Hair follicular keratinocyte (primary cell): ENCODE data around the gene ZNF417. TPM values are rescaled to one million over a fixed set of nuclear protein-coding genes. Genes with fewer than 3 reads are reported as not detected.

Experiments
- total RNA-seq: library from RNA; depleted of rRNA; stranded (reverse); fragments of >200 nt; gene quantifications from 2 replicates; pipeline ENCODE4 v1.2.3, GENCODE V29; 2015

ZNF417 gene
- 3.7 and 4.4 TPM in 2 replicates for total RNA-seq

DNA sequence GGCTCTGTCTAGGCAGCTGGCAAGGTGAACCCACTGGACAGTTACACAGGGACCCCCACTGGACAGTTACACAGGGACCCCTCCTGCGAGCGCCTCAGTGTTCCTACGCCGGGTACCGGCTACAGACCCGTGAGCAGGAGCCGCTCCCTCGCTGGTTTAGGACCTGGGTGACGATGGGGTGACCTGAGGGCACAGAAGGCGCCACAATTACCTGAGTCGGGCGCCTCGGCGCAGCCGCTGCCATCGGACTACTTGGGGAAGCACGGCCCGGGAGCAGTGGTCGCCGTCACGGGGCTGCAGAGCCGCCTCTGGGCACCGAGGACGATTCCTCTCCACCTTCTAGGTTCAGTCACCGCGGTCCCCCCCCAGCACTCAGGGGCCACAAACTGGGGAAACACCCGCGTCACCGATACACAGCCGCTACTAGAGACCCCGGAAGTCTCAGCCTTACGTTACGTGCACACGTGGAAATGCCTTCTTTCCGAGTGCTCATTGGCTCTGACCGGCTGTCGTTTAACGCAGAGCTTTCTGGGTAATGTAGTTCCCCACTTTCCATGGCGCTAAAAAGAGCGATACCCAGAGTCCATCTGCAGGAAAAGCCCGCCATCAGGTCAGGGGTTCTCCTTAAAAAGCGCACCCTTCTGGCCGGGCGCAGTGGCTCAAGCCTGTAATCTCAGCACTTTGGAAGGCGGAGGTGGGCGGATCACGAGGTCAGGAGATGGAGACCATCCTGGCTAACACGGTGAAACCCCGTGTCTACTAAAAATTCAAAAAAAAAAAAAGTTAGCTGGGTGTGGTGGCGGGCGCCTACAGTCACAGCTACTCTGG lies at the start of gene ZNF417:
ZNF417 (minus strand) TSS at position 425 of the 828 bp plus-strand sequence; CDS start at position 244, 181 bp downstream.

DNA sequence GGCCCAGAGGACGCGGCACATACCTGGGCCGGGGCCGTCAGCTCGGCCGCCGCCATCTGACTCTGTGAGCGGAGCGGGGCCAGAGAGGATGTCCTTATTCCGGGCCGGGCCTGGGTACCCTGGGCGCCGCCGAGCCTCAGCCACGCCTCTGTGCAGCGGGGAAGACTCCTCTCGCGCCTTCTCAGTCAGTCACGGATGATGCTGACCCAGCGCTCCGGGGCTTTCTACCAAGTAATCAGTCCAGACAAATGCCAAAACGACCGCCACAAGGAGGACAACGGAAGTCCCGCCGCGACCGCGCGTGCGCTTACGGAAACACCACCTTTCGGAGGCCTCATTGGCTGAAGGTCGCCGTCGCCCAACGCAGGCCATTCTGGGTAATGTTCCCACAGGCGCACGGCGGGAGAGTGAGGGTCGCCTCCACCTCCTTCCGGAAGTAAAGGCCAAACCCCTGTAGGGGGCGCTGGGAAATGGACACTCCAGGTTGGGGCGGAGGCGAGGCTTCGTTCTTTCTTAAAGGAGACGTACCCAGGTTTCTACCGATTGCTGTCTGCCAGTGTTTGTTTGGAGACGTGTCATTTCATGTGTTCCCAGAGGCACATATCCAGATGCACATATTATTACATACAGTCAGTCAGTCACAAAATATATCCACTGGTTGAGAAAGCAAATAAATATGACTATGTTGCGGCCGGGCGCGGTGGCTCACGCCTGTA lies 31.2 kb upstream of the ZNF417 start, which contains the start of gene ZNF256:
ZNF256 (minus strand) TSS at position 288 of the 716 bp plus-strand sequence; CDS start at position 56, 232 bp downstream.

GRCh38 chr19:57934820-57935665 lies 18.7 kb upstream of the ZNF417 start, which contains the start of gene ZNF418:
Gene ZNF418, minus strand, starts transcription at chr19:57935402. Its CDS starts 1,580 bp downstream, at chr19:57933822.

GRCh38 chr19:57888560-57889231 lies 27.7 kb downstream of the ZNF417 start, which contains the start of gene ZNF814:
Gene ZNF814, minus strand, starts transcription at chr19:57889037. Its CDS starts 235 bp downstream, at chr19:57888802.

Other genes starting within 250 kb of the ZNF417 start
- gene ZSCAN4, start 247.7 kb downstream of the ZNF417 start, total RNA-seq: not detected in 2 replicates
- gene ZNF551, start 234.6 kb downstream of the ZNF417 start, total RNA-seq: 3.6 and 5.9 TPM in 2 replicates
- gene ZNF154, start 207.4 kb downstream of the ZNF417 start, total RNA-seq: 1.0 and 2.0 TPM in 2 replicates
- gene ZNF671, start 189.0 kb downstream of the ZNF417 start, total RNA-seq: 3.6 and 4.5 TPM in 2 replicates
- 5.6 and 6.0 TPM in 2 replicates for gene ZNF776, start 169.8 kb downstream of the ZNF417 start, total RNA-seq
- 4.2 and 7.3 TPM in 2 replicates for gene ZNF586, start 146.9 kb downstream of the ZNF417 start, total RNA-seq
- gene ZNF552, start 101.7 kb downstream of the ZNF417 start, total RNA-seq: 3.0 and 6.2 TPM in 2 replicates
- gene ZNF587B, start 86.3 kb downstream of the ZNF417 start, total RNA-seq: 8.0 and 15.1 TPM in 2 replicates
- gene ZNF587, start 66.7 kb downstream of the ZNF417 start, total RNA-seq: 6.6 and 9.5 TPM in 2 replicates
- 2.3 and 5.2 TPM in 2 replicates for gene ZNF814, start 27.6 kb downstream of the ZNF417 start, total RNA-seq
- 1.4 and 2.0 TPM in 2 replicates for gene ZNF418, start 18.8 kb upstream of the ZNF417 start, total RNA-seq
- 1.6 and 2.9 TPM in 2 replicates for gene ZNF256, start 31.1 kb upstream of the ZNF417 start, total RNA-seq
- gene C19orf18, start 57.9 kb upstream of the ZNF417 start, total RNA-seq: 0.49 and 0.55 TPM in 2 replicates
- gene ZNF606, start 86.2 kb upstream of the ZNF417 start, total RNA-seq: 7.0 and 12.2 TPM in 2 replicates
- gene ZSCAN1, start 117.4 kb upstream of the ZNF417 start, total RNA-seq: not detected in 2 replicates
- gene ZNF135, start 142.7 kb upstream of the ZNF417 start, total RNA-seq: 0.46 and 3.0 TPM in 2 replicates
- gene ZSCAN18, start 181.6 kb upstream of the ZNF417 start, total RNA-seq: 23.6 and 37.2 TPM in 2 replicates
- gene ZNF329, start 234.2 kb upstream of the ZNF417 start, total RNA-seq: 4.1 and 8.4 TPM in 2 replicates